GM12878 (cell line): ENCODE data around the gene YIF1A. TPM values are rescaled to one million over a fixed set of nuclear protein-coding genes. Genes with fewer than 3 reads are reported as not detected.

Experiments used
- ATAC-seq: fragments of 200-7000 bp; cut with Tn5 transposase; 3 replicates; pipeline ENCODE4 v1.9.1; 2020; ENCODE audit warnings: mild to moderate bottlenecking, moderate library complexity
- BruUV-seq: library from RNA; stranded (reverse); fragments of 400-500 nt; replicated peaks from 2 replicates; lab custom pipeline; 2021; lab: Mats Ljungman, UMichigan
- CTCF ChIA-PET: fragments of 300-600 bp; sonication (Branson Sonifier 250); formaldehyde crosslinking; extraction: SDS; loops from one replicate; lab custom pipeline; 2021; ENCODE audit warnings: inconsistent platforms; lab: Yijun Ruan, JAX
- POLR2A ChIA-PET: fragments of 350-600 bp; formaldehyde crosslinking; extraction: SDS; loops from one replicate; lab custom pipeline; 2021; ENCODE audit warnings: inconsistent platforms; lab: Charles Lee
- RAD21 ChIA-PET: fragments of 300-600 bp; sonication (Branson Sonifier 250); formaldehyde crosslinking; loops from one replicate; lab custom pipeline; 2023; ENCODE audit warnings: antibody characterized with exemption; ENCODE audit not compliant: unreplicated experiment; lab: Charles Lee
- SMC1A ChIA-PET: fragments of 300-600 bp; sonication (Branson Sonifier 250); formaldehyde crosslinking; loops from one replicate; lab custom pipeline; 2023; ENCODE audit not compliant: unreplicated experiment, uncharacterized antibody; lab: Charles Lee
- DNase-seq: peaks from one replicate; pipeline ENCODE4 v3.0.0-alpha.2; 2011; ENCODE audit warnings: low read depth, low spot score
- FAIRE-seq: peaks from 3 replicates; lab custom pipeline; 2011; peaks lifted over from hg19 to GRCh38; lab: Jason Lieb, UNC
- H2AFZ ChIP-seq: 2 replicates; pipeline ENCODE4 v1.6.0; 2011; ENCODE audit warnings: low read depth, low read length, control low read depth; ENCODE audit not compliant: control insufficient read depth
- H3K27ac ChIP-seq: 2 replicates; pipeline ENCODE4 v1.5.1; 2011; ENCODE audit warnings: control low read depth; ENCODE audit not compliant: control insufficient read depth, insufficient read depth
- H3K27me3 ChIP-seq, 2 experiments: replicated peaks in 1 of 2; 2 replicates each; pipeline versions ENCODE4 v1.6.0 to v1.6.1; 2011; ENCODE audit warnings: low read length in 1 of 2; ENCODE audit not compliant: control insufficient read depth in 2 of 2, insufficient read depth in 2 of 2
- H3K36me3 ChIP-seq, 2 experiments: 2 replicates each; pipeline ENCODE4 v1.5.1; 2011; ENCODE audit warnings: low read length in 1 of 2; ENCODE audit not compliant: control insufficient read depth in 2 of 2, insufficient read depth in 2 of 2
- H3K4me1 ChIP-seq: 2 replicates; pipeline ENCODE4 v1.6.1; 2011; ENCODE audit warnings: mild to moderate bottlenecking, low read length, moderate library complexity, mixed read lengths; ENCODE audit not compliant: control insufficient read depth, insufficient read depth
- H3K4me2 ChIP-seq: 2 replicates; pipeline ENCODE4 v1.6.0; 2011; ENCODE audit warnings: control low read depth; ENCODE audit not compliant: control insufficient read depth, insufficient read depth
- H3K4me3 ChIP-seq: fragments of 200-600 bp; sonication (generic); 2 replicates; pipeline ENCODE4 v1.5.1; 2016
- H3K79me2 ChIP-seq: 2 replicates; pipeline ENCODE4 v1.6.0; 2011; ENCODE audit warnings: low read length; ENCODE audit not compliant: control insufficient read depth, insufficient read depth
- H3K9ac ChIP-seq: 2 replicates; pipeline ENCODE4 v1.8.0; 2011; ENCODE audit warnings: low read length, control low read depth, mixed read lengths; ENCODE audit not compliant: control insufficient read depth, insufficient read depth
- H3K9me3 ChIP-seq: replicated peaks from 3 replicates; pipeline ENCODE4 v1.5.1; 2011; ENCODE audit warnings: mild to moderate bottlenecking, low read length; ENCODE audit not compliant: control insufficient read depth, insufficient read depth
- H4K20me1 ChIP-seq: 2 replicates; pipeline ENCODE4 v1.6.0; 2011; ENCODE audit not compliant: control insufficient read depth, insufficient read depth
- DPF2 ChIP-seq: fragments of 450-650 bp; IDR thresholded peaks from 2 replicates; pipeline ENCODE4 v1.6.1; 2017; ENCODE audit warnings: mild to moderate bottlenecking
- IRF5 ChIP-seq: fragments of 450-650 bp; IDR thresholded peaks from 2 replicates; pipeline ENCODE4 v1.6.1; 2017; ENCODE audit warnings: borderline replicate concordance
- JUNB ChIP-seq: IDR thresholded peaks from 2 replicates; pipeline ENCODE4 v1.6.1; 2016; ENCODE audit warnings: antibody characterized with exemption, mild to moderate bottlenecking
- MAX ChIP-seq: IDR thresholded peaks from 2 replicates; pipeline ENCODE4 v1.6.1; 2012; ENCODE audit warnings: low read depth, low read length, improper control_type of control experiment
- POLR2A ChIP-seq: IDR thresholded peaks from 2 replicates; pipeline ENCODE4 v1.6.1; 2011; ENCODE audit warnings: low read depth, mild to moderate bottlenecking, low read length
- RUNX3 ChIP-seq: IDR thresholded peaks from 2 replicates; pipeline ENCODE4 v1.6.1; 2012; ENCODE audit warnings: low read length, inconsistent platforms
- TAF1 ChIP-seq: IDR thresholded peaks from 2 replicates; pipeline ENCODE4 v1.6.1; 2011; ENCODE audit warnings: mild to moderate bottlenecking, low read depth, low read length, borderline replicate concordance
- TARDBP ChIP-seq: IDR thresholded peaks from 2 replicates; pipeline ENCODE4 v1.6.1; 2016; ENCODE audit warnings: borderline replicate concordance
- WGBS: methylation state at CpG from one replicate; pipeline ENCODE4 v1.1.6; 2016; ENCODE audit warnings: low lambda C conversion rate; ENCODE audit not compliant: insufficient replicate concordance, insufficient coverage; ENCODE audit errors: missing lambda C conversion rate; 5-methylcytosine and 5-hydroxymethylcytosine counted together
- in situ Hi-C: fragments of 300-500 bp; cut with MboI; formaldehyde crosslinking; loops from 9 replicates; pipeline ENCODE4 v1.14.3; 2018; ENCODE audit warnings: mixed read lengths
- intact Hi-C: fragments of 100-400 bp; cut with micrococcal nuclease; formaldehyde crosslinking; loops from one replicate; pipeline ENCODE4 v1.14.2; 2022; ENCODE audit not compliant: unreplicated experiment
- polyA plus RNA-seq, 11 experiments: library from polyadenylated mRNA; depleted of rRNA in 4 of 11; unstranded in 6 of 11; stranded (reverse) in 5 of 11; fragments of >200 nt; fragmentation: Nextera tagmentation in 4 of 11; fragmentation: Illumina TruSeq in 1 of 11; extraction: Ambion mirVana in 4 of 11; extraction: Trizol in 1 of 11; gene quantifications; 1 replicate in 1 of 11; 2 replicates in 10 of 11; pipeline versions ENCODE4 v1.2.1 to v1.2.3, GENCODE V29; 2011 to 2016; ENCODE audit warnings: inconsistent platforms in 2 of 11, missing spikeins in 2 of 11, low read depth in 1 of 11
- total RNA-seq, 4 experiments: library from RNA; depleted of rRNA in 3 of 4; stranded (reverse); fragments of >200 nt in 3 of 4; fragmentation: Illumina TruSeq in 1 of 4; extraction: Trizol in 1 of 4; gene quantifications; 2 replicates each; pipeline versions ENCODE4 v1.2.1 to v1.2.3, GENCODE V29; 2013 to 2021
- TF ChIP-seq, protein P1 (sequence below): IDR thresholded peaks from 2 replicates; pipeline ENCODE4 v1.6.1; 2011; ENCODE audit warnings: low read depth, low read length, improper control_type of control experiment, borderline replicate concordance
- TF ChIP-seq, protein P2 (sequence below): fragments of 450-650 bp; formaldehyde crosslinking; IDR thresholded peaks from 2 replicates; pipeline ENCODE4 v1.4.0; 2022; ENCODE audit warnings: mild to moderate bottlenecking, moderate library complexity

YIF1A gene
- total and polyA plus RNA-seq, 10 of the 15 experiments (the other 5 are each of a cell fraction or from before 2014, with no cell fraction given): 6.6 to 128 (median 71.7) TPM

DNA sequence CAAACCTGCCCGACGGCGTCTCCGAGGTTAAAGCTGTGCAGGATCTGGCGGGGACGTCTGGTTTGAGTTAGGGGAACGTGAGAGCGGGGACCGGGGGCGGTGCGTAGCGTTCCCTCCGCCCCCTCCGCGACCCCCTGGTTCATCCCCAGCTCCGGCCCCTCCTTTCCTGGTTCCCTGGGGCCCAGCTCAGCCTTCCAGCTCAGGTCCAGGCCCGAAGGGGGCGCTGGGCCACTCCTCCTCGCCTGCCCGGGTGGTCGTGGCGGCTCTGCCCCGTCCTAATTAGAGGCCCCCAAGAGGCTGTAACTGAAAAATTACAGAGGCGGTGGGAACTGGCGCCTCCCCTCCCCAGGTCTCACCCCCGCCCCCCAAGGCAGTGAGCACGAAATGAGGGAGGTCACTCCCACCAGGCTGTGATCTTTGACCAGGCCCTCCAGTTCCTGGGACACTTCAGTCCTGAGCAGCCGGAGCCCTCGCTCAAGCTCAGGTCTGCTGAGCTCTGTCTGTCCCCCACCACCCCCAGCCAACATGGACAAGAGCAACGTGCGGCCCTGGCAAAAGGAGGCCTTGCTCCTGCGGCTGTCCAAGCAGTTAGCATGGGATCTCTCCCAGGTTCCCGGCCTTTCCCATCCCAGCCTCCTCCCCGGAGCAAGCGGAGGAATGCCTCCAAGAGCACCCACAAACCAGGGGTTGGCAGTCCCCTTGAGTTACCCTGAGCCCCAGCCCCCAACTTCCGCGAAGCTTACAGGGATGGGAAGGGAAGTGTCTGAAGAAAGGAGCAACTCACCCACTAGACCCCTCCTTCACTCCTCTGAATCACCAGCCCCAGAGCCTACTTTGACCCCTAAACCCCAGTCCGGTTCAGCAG lies 24.6 kb upstream of the YIF1A start (continued):
- TF ChIP-seq, protein P1, sequence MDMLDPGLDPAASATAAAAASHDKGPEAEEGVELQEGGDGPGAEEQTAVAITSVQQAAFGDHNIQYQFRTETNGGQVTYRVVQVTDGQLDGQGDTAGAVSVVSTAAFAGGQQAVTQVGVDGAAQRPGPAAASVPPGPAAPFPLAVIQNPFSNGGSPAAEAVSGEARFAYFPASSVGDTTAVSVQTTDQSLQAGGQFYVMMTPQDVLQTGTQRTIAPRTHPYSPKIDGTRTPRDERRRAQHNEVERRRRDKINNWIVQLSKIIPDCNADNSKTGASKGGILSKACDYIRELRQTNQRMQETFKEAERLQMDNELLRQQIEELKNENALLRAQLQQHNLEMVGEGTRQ: no peak

GRCh38 chr11:66312549-66313320 lies 23.8 kb upstream of the YIF1A start:
- Histone ChIP-seq H3K27me3 (no peaks in the 10 kb centered on the region; a peak in 1 of 4 replicates), H3K4me1 (peaks cover 7% of the 10 kb centered on the region)
- BruUV-seq: no TSS peak

More at GRCh38 chr11:66312549-66313320, 23.8 kb upstream of the YIF1A start:
- RAD21 ChIA-PET: interaction anchor here (0.5 to 3.0 kb wide), 31 partner anchors 9 to 1089 kb away, joined by 3 to 49 read pairs (median 5); partner anchors contain the start of genes B4GAT1, DPP3, MRPL11 and PELI3
- Histone ChIP-seq H4K20me1 (no peaks in the 10 kb centered on the region), H3K4me3 (peak overlapping the region; percentile 66), H3K4me2 (peak overlapping the region; percentile 93), H2AFZ (peak overlapping the region; percentile 99), H3K36me3 (no peaks in the 10 kb centered on the region), H3K79me2 (no peaks in the 10 kb centered on the region), H3K9ac (no peak overlapping the region), H3K9me3 (no peaks in the 10 kb centered on the region), H3K27ac (peak overlapping the region; percentile 47; the same call in 1 of the 2 replicates)
- SMC1A ChIA-PET: interaction anchor here (0.5 to 2.8 kb wide), 22 partner anchors 9 to 411 kb away, joined by 3 to 33 read pairs (median 4); partner anchors contain the start of genes B4GAT1, BRMS1, MRPL11 and NPAS4
- POLR2A ChIA-PET: interaction anchor here (0.5 to 2.9 kb wide), 18 partner anchors 16 to 1041 kb away, joined by 3 to 19 read pairs (median 4); partner anchors contain the start of genes BRMS1, CCDC87, MRPL11 and POLD4
- peak; percentile 89 for FAIRE-seq
- no peak for DNase-seq
- intact Hi-C loops: loop anchor here (1.0 to 2.0 kb wide), 2 partner anchors 16 to 32 kb away; partner anchors contain the start of gene BRMS1
- TF ChIP-seq MAX (peak; percentile 22; the same call in 1 of the 2 replicates), RUNX3 (peak; percentile 34; the same call in 1 of the 2 replicates), TAF1 (peak; percentile 1; the same call in 1 of the 2 replicates), JUNB (no peak), POLR2A (peak; percentile 26), TARDBP (0 out of 2 replicates have a peak, but pooled peaks have one; percentile 20), IRF5 (no peak), DPF2 (no peak)
- TF ChIP-seq, protein P2, sequence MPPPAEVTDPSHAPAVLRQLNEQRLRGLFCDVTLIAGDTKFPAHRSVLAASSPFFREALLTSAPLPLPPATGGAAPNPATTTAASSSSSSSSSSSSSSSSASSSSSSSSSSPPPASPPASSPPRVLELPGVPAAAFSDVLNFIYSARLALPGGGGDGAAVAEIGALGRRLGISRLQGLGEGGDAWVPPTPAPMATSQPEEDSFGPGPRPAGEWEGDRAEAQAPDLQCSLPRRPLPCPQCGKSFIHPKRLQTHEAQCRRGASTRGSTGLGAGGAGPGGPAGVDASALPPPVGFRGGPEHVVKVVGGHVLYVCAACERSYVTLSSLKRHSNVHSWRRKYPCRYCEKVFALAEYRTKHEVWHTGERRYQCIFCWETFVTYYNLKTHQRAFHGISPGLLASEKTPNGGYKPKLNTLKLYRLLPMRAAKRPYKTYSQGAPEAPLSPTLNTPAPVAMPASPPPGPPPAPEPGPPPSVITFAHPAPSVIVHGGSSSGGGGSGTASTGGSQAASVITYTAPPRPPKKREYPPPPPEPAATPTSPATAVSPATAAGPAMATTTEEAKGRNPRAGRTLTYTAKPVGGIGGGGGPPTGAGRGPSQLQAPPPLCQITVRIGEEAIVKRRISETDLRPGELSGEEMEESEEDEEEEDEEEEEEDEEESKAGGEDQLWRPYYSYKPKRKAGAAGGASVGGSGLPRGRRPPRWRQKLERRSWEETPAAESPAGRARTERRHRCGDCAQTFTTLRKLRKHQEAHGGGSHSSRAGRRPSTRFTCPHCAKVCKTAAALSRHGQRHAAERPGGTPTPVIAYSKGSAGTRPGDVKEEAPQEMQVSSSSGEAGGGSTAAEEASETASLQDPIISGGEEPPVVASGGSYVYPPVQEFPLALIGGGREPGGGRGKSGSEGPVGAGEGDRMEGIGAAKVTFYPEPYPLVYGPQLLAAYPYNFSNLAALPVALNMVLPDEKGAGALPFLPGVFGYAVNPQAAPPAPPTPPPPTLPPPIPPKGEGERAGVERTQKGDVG (CRISPR knock-in tag): no peak
- WGBS: 11% methylated on average over 48 of the region's 52 CpGs
- in situ Hi-C loops: no loop called here
- CTCF ChIA-PET: interaction anchor here (0.6 to 6.3 kb wide), 27 partner anchors 9 to 1170 kb away, joined by 3 to 166 read pairs (median 7); partner anchors contain the start of genes AIP, B4GAT1, BRMS1 and MRPL11
- ATAC-seq: peak; percentile 87
